K562 (cell line): ENCODE data around the gene PDIA5. TPM values are rescaled to one million over a fixed set of nuclear protein-coding genes. Genes with fewer than 3 reads are reported as not detected.

Experiments used
- ATAC-seq: fragments of 200-7000 bp; cut with Tn5 transposase; 3 replicates; pipeline ENCODE4 v1.9.1; 2020; ENCODE audit warnings: moderate library complexity
- BruUV-seq: library from RNA; stranded (reverse); fragments of 400-500 nt; replicated peaks from 2 replicates; lab custom pipeline; 2021; lab: Mats Ljungman, UMichigan
- CTCF ChIA-PET: fragments of 300-600 bp; formaldehyde crosslinking; extraction: SDS; loops from one replicate; lab custom pipeline; 2021; ENCODE audit warnings: low intra/inter-chr PET ratio; lab: Yijun Ruan, JAX
- POLR2A ChIA-PET: fragments of 300-600, 350-650 bp; sonication (Branson Sonifier 250); formaldehyde crosslinking; extraction: SDS; loops from one replicate; lab custom pipeline; 2021; ENCODE audit warnings: antibody characterized with exemption, inconsistent platforms; lab: Yijun Ruan, JAX
- DNase-seq, 4 experiments: peaks; one replicate each; pipeline versions ENCODE4 v3.0.0 to v3.0.0-alpha.2; 2011 to 2018; ENCODE audit warnings: low spot score in 3 of 4, mixed read lengths in 3 of 4; ENCODE audit errors: extremely low read depth in 1 of 4
- FAIRE-seq: peaks from 2 replicates; lab custom pipeline; 2011; peaks lifted over from hg19 to GRCh38; lab: Jason Lieb, UNC
- H2AFZ ChIP-seq: 2 replicates; pipeline ENCODE4 v1.6.0; 2011; ENCODE audit warnings: low read depth, low read length, control low read depth, inconsistent platforms
- H3K27ac ChIP-seq: fragments of 200-600 bp; 3 replicates; pipeline ENCODE4 v1.8.0; 2011; ENCODE audit warnings: low read depth, mild to moderate bottlenecking, control low read depth, inconsistent platforms, low read length, moderate library complexity, mixed read lengths; ENCODE audit errors: extremely low read depth
- H3K27me3 ChIP-seq, 2 experiments: fragments of 300-600 bp in 1 of 2; 2 replicates in 1 of 2; 3 replicates in 1 of 2; pipeline versions ENCODE4 v1.6.0 to v1.8.0; 2011; ENCODE audit warnings: inconsistent platforms in 2 of 2, low read length in 2 of 2, mild to moderate bottlenecking in 1 of 2, mixed read lengths in 1 of 2, moderate library complexity in 1 of 2; ENCODE audit not compliant: control insufficient read depth in 2 of 2, insufficient read depth in 2 of 2
- H3K36me3 ChIP-seq: fragments of 300-600 bp; 3 replicates; pipeline ENCODE4 v1.8.0; 2011; ENCODE audit warnings: mild to moderate bottlenecking, low read length, inconsistent platforms; ENCODE audit not compliant: control insufficient read depth, insufficient read depth
- H3K4me1 ChIP-seq, 2 experiments: fragments of 200-600 bp in 1 of 2; replicated peaks in 1 of 2; 2 replicates in 1 of 2; 3 replicates in 1 of 2; pipeline versions ENCODE4 v1.5.1 to v1.8.0; 2011; ENCODE audit warnings: inconsistent platforms in 2 of 2, low read length in 2 of 2, mild to moderate bottlenecking in 1 of 2, mixed read lengths in 1 of 2, moderate library complexity in 1 of 2; ENCODE audit not compliant: control insufficient read depth in 2 of 2, insufficient read depth in 2 of 2
- H3K4me2 ChIP-seq: 2 replicates; pipeline ENCODE4 v1.6.1; 2011; ENCODE audit warnings: low read length, control low read depth, inconsistent platforms, mixed read lengths; ENCODE audit not compliant: insufficient read depth
- H3K4me3 ChIP-seq: fragments of 200-600 bp; sonication (generic), shearing (Covaris generic); 2 replicates; pipeline ENCODE4 v1.5.1; 2016; ENCODE audit warnings: control low read depth, inconsistent platforms
- H3K79me2 ChIP-seq: fragments of 200-600 bp; 3 replicates; pipeline ENCODE4 v1.8.0; 2011; ENCODE audit warnings: low read length, inconsistent platforms; ENCODE audit not compliant: control insufficient read depth, insufficient read depth
- H3K9ac ChIP-seq, 2 experiments: 2 replicates each; pipeline versions ENCODE4 v1.6.0 to v1.6.1; 2011; ENCODE audit warnings: low read depth in 2 of 2, low read length in 2 of 2, control low read depth in 1 of 2, inconsistent platforms in 1 of 2, mild to moderate bottlenecking in 1 of 2, mixed read lengths in 1 of 2; ENCODE audit not compliant: insufficient read depth in 1 of 2
- H3K9me1 ChIP-seq: one replicate; pipeline ENCODE4 v1.6.0; 2011; ENCODE audit warnings: inconsistent platforms, mild to moderate bottlenecking, low read length, moderate library complexity; ENCODE audit not compliant: control insufficient read depth, insufficient read depth
- H3K9me3 ChIP-seq: replicated peaks from 2 replicates; pipeline ENCODE4 v1.5.1; 2011; ENCODE audit warnings: low read depth, low read length, inconsistent platforms; ENCODE audit not compliant: control insufficient read depth, insufficient read depth
- H4K20me1 ChIP-seq: replicated peaks from 2 replicates; pipeline ENCODE4 v1.6.1; 2011; ENCODE audit warnings: low read length, inconsistent platforms, mixed read lengths; ENCODE audit not compliant: control insufficient read depth, insufficient read depth
- ARID1B ChIP-seq: fragments of 450-650 bp; IDR thresholded peaks from 2 replicates; pipeline ENCODE4 v1.6.1; 2016; ENCODE audit warnings: antibody characterized with exemption, mild to moderate bottlenecking, inconsistent platforms
- ARID2 ChIP-seq: fragments of 450-650 bp; IDR thresholded peaks from 2 replicates; pipeline ENCODE4 v1.6.1; 2017; ENCODE audit warnings: antibody characterized with exemption, mild to moderate bottlenecking
- CHD2 ChIP-seq: IDR thresholded peaks from 2 replicates; pipeline ENCODE4 v1.6.1; 2011; ENCODE audit warnings: low read depth, low read length
- E2F4 ChIP-seq: sonication (generic); formaldehyde crosslinking; IDR thresholded peaks from 2 replicates; pipeline ENCODE4 v1.8.0; 2022; ENCODE audit warnings: mild to moderate bottlenecking, low read depth, missing genetic modification reagents
- HNRNPL ChIP-seq: fragments of 200-400 bp; formaldehyde crosslinking; IDR thresholded peaks from 2 replicates; pipeline ENCODE4 v1.6.1; 2017; ENCODE audit warnings: low read depth, mild to moderate bottlenecking, low read length
- NR1H2 ChIP-seq: sonication (generic); formaldehyde crosslinking; IDR thresholded peaks from 2 replicates; pipeline ENCODE4 v1.4.0; 2020; ENCODE audit warnings: mild to moderate bottlenecking, missing genetic modification reagents
- PTBP1 ChIP-seq: fragments of 200-400 bp; formaldehyde crosslinking; IDR thresholded peaks from 2 replicates; pipeline ENCODE4 v1.6.1; 2017; ENCODE audit warnings: low read depth, low read length
- RBM39 ChIP-seq: fragments of 200-400 bp; formaldehyde crosslinking; optimal IDR thresholded peaks from 2 replicates; pipeline ENCODE3; 2018; ENCODE audit warnings: low read depth, low read length
- SIN3A ChIP-seq, 2 experiments: fragments of 150-350 bp in 1 of 2; IDR thresholded peaks; 2 replicates each; pipeline ENCODE4 v1.6.1; 2011 to 2016; ENCODE audit warnings: borderline replicate concordance in 2 of 2, low read depth in 2 of 2, low read length in 2 of 2, mild to moderate bottlenecking in 2 of 2, moderate library complexity in 2 of 2; ENCODE audit not compliant: control insufficient read depth in 1 of 2
- ZNF592 ChIP-seq: fragments of 450-650 bp; IDR thresholded peaks from 2 replicates; pipeline ENCODE4 v1.6.1; 2017; ENCODE audit warnings: antibody characterized with exemption, mild to moderate bottlenecking
- WGBS: fragments of 100-300 bp; shearing (Covaris generic); methylation state at CpG from one replicate; pipeline ENCODE4 v1.1.6; 2016; ENCODE audit warnings: low coverage, mixed read lengths; ENCODE audit not compliant: insufficient coverage; ENCODE audit errors: missing lambda C conversion rate; 5-methylcytosine and 5-hydroxymethylcytosine counted together
- in situ Hi-C: fragments of 300-500 bp; cut with MboI; formaldehyde crosslinking; loops from 4 replicates; pipeline ENCODE4 v1.15.0; 2018; ENCODE audit warnings: inconsistent platforms, mixed read lengths
- intact Hi-C: fragments of 100-400 bp; cut with micrococcal nuclease; formaldehyde crosslinking; loops from 2 replicates; pipeline ENCODE4 v1.14.2; 2022
- polyA plus RNA-seq, 8 experiments: library from polyadenylated mRNA; depleted of rRNA in 4 of 8; stranded (reverse) in 5 of 8; unstranded in 3 of 8; fragments of >200 nt; fragmentation: Nextera tagmentation in 2 of 8; fragmentation: Illumina TruSeq in 1 of 8; extraction: Ambion mirVana in 2 of 8; extraction: Trizol in 1 of 8; gene quantifications; 2 replicates each; pipeline versions ENCODE4 v1.2.1 to v1.2.3, GENCODE V29; 2011 to 2014; ENCODE audit warnings: inconsistent platforms in 1 of 8, missing spikeins in 1 of 8
- total RNA-seq, 7 experiments: library from RNA; depleted of rRNA in 6 of 7; stranded (reverse); fragments of >200 nt in 6 of 7; fragmentation: Illumina TruSeq in 2 of 7; extraction: Trizol in 2 of 7; gene quantifications; 2 replicates each; pipeline versions ENCODE4 v1.2.1 to v1.2.3, GENCODE V29; 2011 to 2021; ENCODE audit warnings: low replicate concordance in 1 of 7

The PDIA5 gene
- total and polyA plus RNA-seq, 9 of the 15 experiments (the other 6 are each of a cell fraction or from before 2014, with no cell fraction given) = 3.4 to 31.8 (median 19.6) TPM

- no peak for TF ChIP-seq SIN3A (IDR thresholded peaks at IDR 0.05; ENCODE audit: borderline replicate concordance in 2 of 2, control insufficient read depth in 1 of 2, low read depth in 2 of 2, low read length in 2 of 2)
Measured at GRCh38 chr3:123082370-123083065, 15.7 kb downstream of the PDIA5 start (continued).

- no peaks in the 10 kb centered on the region for H3K9me1 ChIP-seq
- WGBS = 51% methylated on average over 6 of the region's 8 CpGs
- H3K36me3 ChIP-seq = peaks cover 8% of the 10 kb centered on the region; the same call in 1 of the 3 replicates
- H4K20me1 ChIP-seq = peaks cover 21% of the 10 kb centered on the region
- in situ Hi-C loops (no loop called here), intact Hi-C loops (no loop called here)
- TF ChIP-seq HNRNPL (no peak), NR1H2 (CRISPR knock-in tag) (no peak), ARID1B (no peak), CHD2 (no peak), PTBP1 (no peak), RBM39 (no peak), ARID2 (no peak), ZNF592 (no peak), E2F4 (CRISPR knock-in tag) (no peak)
- H3K27ac ChIP-seq = no peak overlapping the region; the same call in 2 of the 3 replicates
- DNase-seq (no peak), ATAC-seq (no peak), FAIRE-seq (peak; percentile 40)
- ChIA-PET POLR2A (interaction anchor here (0.5 to 0.6 kb wide), 2 partner anchors 81 to 88 kb away, joined by 3 read pairs; no protein-coding TSS in a partner anchor), CTCF (no interaction called here)
- no peaks in the 10 kb centered on the region for H3K27me3 ChIP-seq
- no TSS peak for BruUV-seq
- no peak overlapping the region for H3K4me3 ChIP-seq
- no peaks in the 10 kb centered on the region for H3K9me3 ChIP-seq
- H3K4me1 ChIP-seq = peaks cover 36 to 71% of the 10 kb centered on the region in 2 experiments
- H3K79me2 ChIP-seq = peaks cover 95% of the 10 kb centered on the region
- H3K9ac ChIP-seq = peak overlapping the region in 1 of 2 experiments; percentile 4; a peak in 1 of 4 replicates
- H2AFZ ChIP-seq = no peak overlapping the region
- H3K4me2 ChIP-seq = no peak overlapping the region
Measured at GRCh38 chr3:123083383-123084124, 16.7 kb downstream of the PDIA5 start.
